Mesothelial cell of epicardium (in vitro differentiated cells): Measurements from ENCODE around the gene RAPGEF4. TPM values are rescaled to one million over a fixed set of nuclear protein-coding genes. Genes with fewer than 3 reads are reported as not detected.

Source experiments
- DNase-seq, 2 experiments: peaks; one replicate each; pipeline ENCODE4 v3.0.0; 2021; ENCODE audit warnings: low spot score in 2 of 2; ENCODE audit not compliant: unreplicated experiment in 2 of 2
- H3K27ac Mint-ChIP-seq: 2 replicates; pipeline ENCODE4 v1.8.0; 2021; ENCODE audit warnings: mixed read lengths
- H3K27me3 Mint-ChIP-seq: 2 replicates; pipeline ENCODE4 v1.8.0; 2021; ENCODE audit warnings: low read depth, mixed read lengths
- H3K36me3 Mint-ChIP-seq: 2 replicates; pipeline ENCODE4 v1.8.0; 2021; ENCODE audit warnings: mixed read lengths
- H3K4me1 Mint-ChIP-seq: 2 replicates; pipeline ENCODE4 v1.8.0; 2021; ENCODE audit warnings: mixed read lengths
- H3K4me3 Mint-ChIP-seq: 2 replicates; pipeline ENCODE4 v1.8.0; 2021; ENCODE audit warnings: mild to moderate bottlenecking, moderate library complexity, mixed read lengths
- H3K9me3 Mint-ChIP-seq: 2 replicates; pipeline ENCODE4 v1.8.0; 2021; ENCODE audit warnings: mixed read lengths
- CTCF ChIP-seq: fragments of 200-600 bp; sonication (generic); IDR thresholded peaks from one replicate; pipeline ENCODE4 v1.5.0; 2021; ENCODE audit warnings: antibody characterized with exemption; ENCODE audit not compliant: unreplicated experiment
- total RNA-seq: library from RNA; stranded (reverse); gene quantifications from 3 replicates; pipeline ENCODE4 v1.2.1, GENCODE V29; 2021

Gene RAPGEF4
- total RNA-seq, 1 donor from 2014 or later = 24.7 TPM

GRCh38 chr2:173064151-173064805 lies 328.6 kb downstream of the RAPGEF4 start:
- Mint-ChIP-seq H3K9me3 (peaks cover 3% of the 10 kb centered on the region), H3K27ac (no peak overlapping the region), H3K36me3 (no peaks in the 10 kb centered on the region), H3K27me3 (peaks cover 3% of the 10 kb centered on the region), H3K4me3 (no peak overlapping the region), H3K4me1 (no peaks in the 10 kb centered on the region)
- TF ChIP-seq CTCF = no peak
- DNase-seq = no peak

GRCh38 chr2:173066887-173067676 lies 331.4 kb downstream of the RAPGEF4 start:
- Mint-ChIP-seq H3K27me3 (peaks cover 3% of the 10 kb centered on the region), H3K36me3 (no peaks in the 10 kb centered on the region), H3K4me3 (no peak overlapping the region), H3K9me3 (peaks cover 3% of the 10 kb centered on the region), H3K27ac (no peak overlapping the region), H3K4me1 (no peaks in the 10 kb centered on the region)
- no peak for TF ChIP-seq CTCF
- DNase-seq = no peak

GRCh38 chr2:173075056-173075780 lies 339.6 kb downstream of the RAPGEF4 start:
- H3K4me1 Mint-ChIP-seq = peaks cover 24% of the 10 kb centered on the region
- H3K36me3 Mint-ChIP-seq = peaks cover under 1% of the 10 kb centered on the region
- TF ChIP-seq CTCF = no peak
- no peak for DNase-seq
- H3K4me3 Mint-ChIP-seq = peak overlapping the region; percentile 78
- H3K27ac Mint-ChIP-seq = peak overlapping the region; percentile 85
- H3K9me3 Mint-ChIP-seq = no peaks in the 10 kb centered on the region
- no peaks in the 10 kb centered on the region for H3K27me3 Mint-ChIP-seq

- H3K27ac Mint-ChIP-seq = peak within 1 kb of the TSS; percentile 92
- H3K4me3 Mint-ChIP-seq = peak within 1 kb of the TSS; percentile 86
- TF ChIP-seq CTCF = no peak
- peaks cover 3% of the 10 kb centered on the region for H3K36me3 Mint-ChIP-seq
- H3K9me3 Mint-ChIP-seq = no peaks in the 10 kb centered on the region
- H3K27me3 Mint-ChIP-seq = no peaks in the 10 kb centered on the region
- DNase-seq = peak; percentile 57 to 71
- peaks cover 24% of the 10 kb centered on the region for H3K4me1 Mint-ChIP-seq
Measured at GRCh38 chr2:173075781-173076580, 340.3 kb downstream of the RAPGEF4 start, which contains the start of gene MAP3K20. TSS of gene MAP3K20 (plus strand) at chr2:173075846. CDS start at chr2:173091032, 15,186 bp downstream.
